HL-60 (cell line): Measurements from ENCODE around the gene OSTF1.

Source experiments
- SPI1 ChIP-seq: IDR thresholded peaks from 2 replicates; pipeline ENCODE4 v1.6.1; 2012; ENCODE audit warnings: low read depth, mild to moderate bottlenecking, borderline replicate concordance
- TF ChIP-seq, protein P1 (sequence below): IDR thresholded peaks from one replicate; pipeline ENCODE4 v1.5.1; 2011; ENCODE audit warnings: low read length, control low read depth, inconsistent platforms; ENCODE audit not compliant: insufficient read depth
- TF ChIP-seq, protein P2 (sequence below): IDR thresholded peaks from 2 replicates; pipeline ENCODE4 v1.6.1; 2012; ENCODE audit warnings: low read depth; ENCODE audit not compliant: insufficient replicate concordance

DNA sequence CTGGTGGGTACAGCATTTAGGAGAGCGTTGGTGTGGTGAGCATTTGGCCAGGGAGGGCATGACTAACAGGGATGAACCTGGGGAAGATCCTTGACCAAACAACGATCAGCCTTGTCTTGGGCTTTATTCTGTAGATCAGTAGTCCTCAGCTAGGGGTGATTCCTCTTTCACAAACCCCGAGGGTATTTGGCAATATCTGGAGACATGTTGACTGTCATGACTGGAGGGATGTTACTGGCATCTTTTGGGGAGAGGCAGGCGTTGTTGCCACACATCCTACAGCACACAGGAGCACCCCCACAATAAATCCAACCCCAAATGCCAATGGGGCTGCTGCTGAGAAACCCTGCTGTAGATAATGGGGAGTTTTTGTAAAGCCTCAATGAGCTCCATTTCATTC is 43.9 kb downstream of the OSTF1 start:
- TF ChIP-seq, protein P1, sequence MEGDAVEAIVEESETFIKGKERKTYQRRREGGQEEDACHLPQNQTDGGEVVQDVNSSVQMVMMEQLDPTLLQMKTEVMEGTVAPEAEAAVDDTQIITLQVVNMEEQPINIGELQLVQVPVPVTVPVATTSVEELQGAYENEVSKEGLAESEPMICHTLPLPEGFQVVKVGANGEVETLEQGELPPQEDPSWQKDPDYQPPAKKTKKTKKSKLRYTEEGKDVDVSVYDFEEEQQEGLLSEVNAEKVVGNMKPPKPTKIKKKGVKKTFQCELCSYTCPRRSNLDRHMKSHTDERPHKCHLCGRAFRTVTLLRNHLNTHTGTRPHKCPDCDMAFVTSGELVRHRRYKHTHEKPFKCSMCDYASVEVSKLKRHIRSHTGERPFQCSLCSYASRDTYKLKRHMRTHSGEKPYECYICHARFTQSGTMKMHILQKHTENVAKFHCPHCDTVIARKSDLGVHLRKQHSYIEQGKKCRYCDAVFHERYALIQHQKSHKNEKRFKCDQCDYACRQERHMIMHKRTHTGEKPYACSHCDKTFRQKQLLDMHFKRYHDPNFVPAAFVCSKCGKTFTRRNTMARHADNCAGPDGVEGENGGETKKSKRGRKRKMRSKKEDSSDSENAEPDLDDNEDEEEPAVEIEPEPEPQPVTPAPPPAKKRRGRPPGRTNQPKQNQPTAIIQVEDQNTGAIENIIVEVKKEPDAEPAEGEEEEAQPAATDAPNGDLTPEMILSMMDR: no peak
- no peak for TF ChIP-seq SPI1
- TF ChIP-seq, protein P2, sequence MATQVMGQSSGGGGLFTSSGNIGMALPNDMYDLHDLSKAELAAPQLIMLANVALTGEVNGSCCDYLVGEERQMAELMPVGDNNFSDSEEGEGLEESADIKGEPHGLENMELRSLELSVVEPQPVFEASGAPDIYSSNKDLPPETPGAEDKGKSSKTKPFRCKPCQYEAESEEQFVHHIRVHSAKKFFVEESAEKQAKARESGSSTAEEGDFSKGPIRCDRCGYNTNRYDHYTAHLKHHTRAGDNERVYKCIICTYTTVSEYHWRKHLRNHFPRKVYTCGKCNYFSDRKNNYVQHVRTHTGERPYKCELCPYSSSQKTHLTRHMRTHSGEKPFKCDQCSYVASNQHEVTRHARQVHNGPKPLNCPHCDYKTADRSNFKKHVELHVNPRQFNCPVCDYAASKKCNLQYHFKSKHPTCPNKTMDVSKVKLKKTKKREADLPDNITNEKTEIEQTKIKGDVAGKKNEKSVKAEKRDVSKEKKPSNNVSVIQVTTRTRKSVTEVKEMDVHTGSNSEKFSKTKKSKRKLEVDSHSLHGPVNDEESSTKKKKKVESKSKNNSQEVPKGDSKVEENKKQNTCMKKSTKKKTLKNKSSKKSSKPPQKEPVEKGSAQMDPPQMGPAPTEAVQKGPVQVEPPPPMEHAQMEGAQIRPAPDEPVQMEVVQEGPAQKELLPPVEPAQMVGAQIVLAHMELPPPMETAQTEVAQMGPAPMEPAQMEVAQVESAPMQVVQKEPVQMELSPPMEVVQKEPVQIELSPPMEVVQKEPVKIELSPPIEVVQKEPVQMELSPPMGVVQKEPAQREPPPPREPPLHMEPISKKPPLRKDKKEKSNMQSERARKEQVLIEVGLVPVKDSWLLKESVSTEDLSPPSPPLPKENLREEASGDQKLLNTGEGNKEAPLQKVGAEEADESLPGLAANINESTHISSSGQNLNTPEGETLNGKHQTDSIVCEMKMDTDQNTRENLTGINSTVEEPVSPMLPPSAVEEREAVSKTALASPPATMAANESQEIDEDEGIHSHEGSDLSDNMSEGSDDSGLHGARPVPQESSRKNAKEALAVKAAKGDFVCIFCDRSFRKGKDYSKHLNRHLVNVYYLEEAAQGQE: no peak
